IPS DF 4.7 (cell line): Measurements from ENCODE around the gene SNX3.
"Not testable (repeated sequence)": the region's sequence is repeated elsewhere in the genome, so short reads cannot be mapped to it uniquely, and the experiment has no call there.

Experiments used
- DNase-seq: peaks from one replicate; pipeline ENCODE4 v3.0.0-alpha.2; 2013; ENCODE audit warnings: low spot score; ENCODE audit errors: extremely low read depth

The SNX3 gene

GRCh38 chr6:108260126-108260808 is 573 bp downstream of the SNX3 start:
- no peak for DNase-seq

- no peak for DNase-seq
These were observed 6.1 kb downstream of the SNX3 start for GRCh38 chr6:108254433-108255410.

- no peak for DNase-seq
These were observed 7.6 kb downstream of the SNX3 start for GRCh38 chr6:108253241-108253640.

GRCh38 chr6:108252055-108252454 is 8.8 kb downstream of the SNX3 start:
- DNase-seq, result no peak

GRCh38 chr6:108251252-108251651 is 9.6 kb downstream of the SNX3 start:
- DNase-seq, result no peak

GRCh38 chr6:108250240-108250866 is 10.5 kb downstream of the SNX3 start:
- no peak for DNase-seq

GRCh38 chr6:108247965-108248536 is 12.8 kb downstream of the SNX3 start:
- DNase-seq, result no peak

GRCh38 chr6:108245095-108245494 is 15.7 kb downstream of the SNX3 start:
- not testable (repeated sequence) for DNase-seq

GRCh38 chr6:108243836-108244235 is 17.0 kb downstream of the SNX3 start:
- no peak for DNase-seq

GRCh38 chr6:108242721-108243120 is 18.1 kb downstream of the SNX3 start:
- DNase-seq, result no peak

GRCh38 chr6:108242259-108242658 is 18.6 kb downstream of the SNX3 start:
- DNase-seq, result no peak

GRCh38 chr6:108238322-108238721 is 22.5 kb downstream of the SNX3 start:
- no peak for DNase-seq

GRCh38 chr6:108236791-108237190 is 24.0 kb downstream of the SNX3 start:
- DNase-seq, result no peak

- no peak for DNase-seq
These were observed 25.7 kb downstream of the SNX3 start for GRCh38 chr6:108235127-108235526.

GRCh38 chr6:108228416-108228815 is 32.4 kb downstream of the SNX3 start:
- DNase-seq, result no peak

- DNase-seq, result no peak
These were observed 33.5 kb downstream of the SNX3 start for GRCh38 chr6:108227290-108227689.

GRCh38 chr6:108222504-108222903 is 38.3 kb downstream of the SNX3 start:
- no peak for DNase-seq

- no peak for DNase-seq
These were observed 38.8 kb downstream of the SNX3 start for GRCh38 chr6:108222064-108222463.

- DNase-seq, result no peak
These were observed 49.2 kb downstream of the SNX3 start for GRCh38 chr6:108211671-108212070.

- DNase-seq, result no peak
These were observed 50.3 kb downstream of the SNX3 start for GRCh38 chr6:108210556-108210955.

- no peak for DNase-seq
These were observed 51.1 kb downstream of the SNX3 start for GRCh38 chr6:108209738-108210137.

- no peak for DNase-seq
These were observed 53.8 kb downstream of the SNX3 start for GRCh38 chr6:108207013-108207412.
